GM20000 (cell line): ENCODE measurements around the gene C19orf25.
"Not testable (repeated sequence)": the region's sequence is repeated elsewhere in the genome, so short reads cannot be mapped to it uniquely, and the experiment has no call there.

Experiments used
- DNase-seq: peaks from one replicate; pipeline ENCODE4 v3.0.0; 2012; ENCODE audit warnings: low spot score
- TF ChIP-seq, protein P1 (sequence below): IDR thresholded peaks from 2 replicates; pipeline ENCODE4 v1.5.1; 2012; ENCODE audit warnings: mild to moderate bottlenecking, control low read depth; ENCODE audit errors: extremely low read depth, missing control alignments

The C19orf25 gene

DNA sequence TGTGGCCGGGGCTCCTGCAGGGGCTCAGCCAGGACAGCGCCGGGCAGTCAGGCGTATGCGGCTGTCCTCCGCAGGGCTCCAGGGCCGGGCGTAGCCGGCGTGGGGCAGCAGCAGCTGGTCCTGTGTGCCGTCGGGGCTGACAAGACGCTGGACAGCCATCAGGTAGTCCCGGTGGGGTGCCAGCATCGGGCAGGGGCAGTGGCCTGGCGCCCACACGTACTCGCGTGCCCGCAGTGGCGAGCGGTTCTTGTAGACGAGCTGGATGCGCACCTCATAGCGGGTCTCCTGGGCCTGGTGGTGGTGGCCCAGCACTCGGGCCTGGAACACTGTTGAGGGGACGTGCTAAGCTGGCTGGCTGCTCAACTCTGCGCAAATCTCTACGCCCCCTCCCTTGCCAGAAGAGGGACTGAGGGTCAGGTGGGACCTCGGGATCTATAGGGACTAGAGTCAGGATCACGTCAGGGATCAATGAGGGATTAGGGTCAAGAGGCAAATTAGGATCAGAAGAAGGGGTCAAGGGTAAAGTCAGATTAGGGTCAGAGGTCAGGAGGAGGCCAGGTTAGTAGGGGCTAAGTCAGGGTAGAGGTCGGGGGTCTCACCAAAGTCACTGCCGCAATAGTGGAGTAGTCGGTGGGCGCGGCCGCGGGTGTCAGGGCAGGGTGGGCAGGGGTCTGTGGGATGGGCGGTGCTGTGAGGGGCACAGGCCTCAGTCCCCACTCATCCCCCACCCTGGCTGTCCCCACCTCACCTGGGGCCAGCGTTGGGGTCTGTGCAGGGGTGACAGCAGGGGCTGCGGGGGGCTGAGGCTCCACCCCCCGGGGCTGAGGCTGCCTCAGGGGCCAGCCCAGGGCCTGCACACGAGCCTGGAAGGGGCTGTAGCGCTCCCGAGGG is 27.2 kb upstream of the C19orf25 start:
- TF ChIP-seq, protein P1, sequence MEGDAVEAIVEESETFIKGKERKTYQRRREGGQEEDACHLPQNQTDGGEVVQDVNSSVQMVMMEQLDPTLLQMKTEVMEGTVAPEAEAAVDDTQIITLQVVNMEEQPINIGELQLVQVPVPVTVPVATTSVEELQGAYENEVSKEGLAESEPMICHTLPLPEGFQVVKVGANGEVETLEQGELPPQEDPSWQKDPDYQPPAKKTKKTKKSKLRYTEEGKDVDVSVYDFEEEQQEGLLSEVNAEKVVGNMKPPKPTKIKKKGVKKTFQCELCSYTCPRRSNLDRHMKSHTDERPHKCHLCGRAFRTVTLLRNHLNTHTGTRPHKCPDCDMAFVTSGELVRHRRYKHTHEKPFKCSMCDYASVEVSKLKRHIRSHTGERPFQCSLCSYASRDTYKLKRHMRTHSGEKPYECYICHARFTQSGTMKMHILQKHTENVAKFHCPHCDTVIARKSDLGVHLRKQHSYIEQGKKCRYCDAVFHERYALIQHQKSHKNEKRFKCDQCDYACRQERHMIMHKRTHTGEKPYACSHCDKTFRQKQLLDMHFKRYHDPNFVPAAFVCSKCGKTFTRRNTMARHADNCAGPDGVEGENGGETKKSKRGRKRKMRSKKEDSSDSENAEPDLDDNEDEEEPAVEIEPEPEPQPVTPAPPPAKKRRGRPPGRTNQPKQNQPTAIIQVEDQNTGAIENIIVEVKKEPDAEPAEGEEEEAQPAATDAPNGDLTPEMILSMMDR, result no peak
- no peak for DNase-seq

DNA sequence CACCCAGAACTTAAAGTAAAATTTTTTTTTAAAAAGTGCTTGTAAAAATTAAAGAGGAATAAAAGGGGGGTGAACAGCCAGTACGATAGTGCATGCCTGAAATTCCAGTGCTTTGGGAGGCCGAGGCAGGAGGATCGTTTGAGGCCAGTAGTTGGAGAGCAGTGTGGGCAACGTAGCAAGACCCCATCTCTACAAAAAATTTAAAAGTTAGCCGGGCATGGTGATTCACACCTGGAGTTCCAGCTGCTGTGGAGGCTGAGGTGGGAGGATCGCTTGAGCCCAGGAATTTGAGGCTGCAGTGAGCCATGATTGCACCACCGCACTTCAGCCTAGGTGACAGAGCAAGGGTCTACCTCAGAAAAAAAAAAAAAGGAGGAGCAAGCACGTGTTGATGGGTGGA is 26.0 kb upstream of the C19orf25 start:
- TF ChIP-seq, protein P1, result no peak

DNA sequence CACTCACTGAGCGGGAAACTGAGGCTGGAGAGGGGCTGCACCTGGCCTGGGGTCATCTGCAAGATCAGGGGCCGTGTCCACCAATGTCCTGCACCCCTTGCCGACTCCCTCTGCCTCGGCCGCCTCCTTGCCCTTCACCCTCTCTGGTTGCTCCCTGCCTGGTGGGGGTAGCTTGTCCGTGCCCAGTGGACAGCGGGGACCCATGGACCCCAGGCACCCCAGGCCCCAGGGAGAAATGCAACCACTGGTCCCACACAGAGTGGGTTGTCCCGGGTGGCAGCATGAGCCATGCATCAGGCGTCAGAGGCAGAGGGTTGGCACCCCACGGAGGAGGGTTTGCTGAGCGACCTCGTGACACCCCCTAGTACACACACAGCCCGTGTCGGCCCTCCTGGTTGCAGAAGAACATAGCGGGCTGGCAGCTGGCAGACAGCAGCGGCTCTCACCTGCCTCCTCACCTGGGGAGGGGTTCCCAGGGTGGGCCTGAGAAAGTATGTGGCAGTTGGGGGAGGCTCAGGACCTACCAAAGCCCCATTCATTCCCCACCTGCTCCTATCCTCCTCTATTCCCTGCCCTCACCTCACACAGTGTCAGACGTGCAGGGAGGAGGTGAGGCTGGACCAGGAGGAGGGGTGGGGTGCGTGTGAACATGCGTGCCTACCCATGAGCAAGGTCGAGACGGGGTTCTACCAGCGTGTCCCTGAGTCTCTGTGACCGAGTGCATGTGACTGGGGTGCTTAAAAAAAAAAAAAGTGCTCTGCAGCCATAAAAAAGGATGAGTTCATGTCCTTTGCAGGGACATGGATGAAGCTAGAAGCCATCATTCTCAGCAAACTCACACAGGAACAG is 25.1 kb upstream of the C19orf25 start:
- DNase-seq, result no peak
- TF ChIP-seq, protein P1, result no peak

More for the DNA sequence above, 26.0 kb upstream of the C19orf25 start:
- DNase-seq, result no peak

DNA sequence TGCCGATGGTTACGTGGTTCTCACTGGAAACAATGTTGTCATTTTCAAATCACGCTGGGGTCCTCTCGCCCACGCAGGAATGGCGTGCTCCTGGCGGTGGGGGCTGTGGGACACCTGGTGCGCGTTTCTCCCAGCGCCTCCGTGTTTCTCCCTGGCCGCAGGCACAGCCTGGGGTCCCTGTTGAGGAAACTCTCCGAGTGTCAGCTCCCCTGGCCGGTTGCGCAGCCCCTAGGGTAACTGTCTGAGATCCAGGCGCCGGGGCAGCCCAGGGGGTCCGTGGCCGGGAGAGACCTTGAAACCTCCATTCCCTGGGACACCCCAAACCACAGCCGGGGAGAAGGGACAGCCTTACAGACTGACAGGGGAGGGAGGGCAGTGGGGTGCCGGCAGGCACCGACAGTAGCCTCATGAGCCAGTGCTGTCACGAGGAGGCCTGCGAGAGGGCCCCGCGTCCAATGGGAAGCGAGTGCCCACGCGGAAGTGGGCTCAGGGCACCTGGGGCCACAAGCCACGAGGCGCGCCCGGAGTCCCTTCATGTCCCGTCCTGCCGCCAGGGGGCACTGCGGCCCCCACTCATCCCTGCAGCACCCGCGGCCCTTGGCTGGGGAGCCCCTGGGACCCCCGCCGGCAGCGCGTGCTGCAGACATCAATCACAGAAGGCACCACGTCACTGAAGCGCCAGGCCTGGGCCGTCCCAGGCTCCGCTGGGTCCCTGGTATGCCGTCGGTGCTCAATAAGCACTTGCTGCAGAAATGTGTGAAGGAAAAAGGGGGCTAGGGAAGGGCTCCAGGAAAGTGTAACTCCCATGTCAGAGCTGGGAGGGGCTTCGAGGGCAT is 24.3 kb upstream of the C19orf25 start:
- TF ChIP-seq, protein P1, result peak; percentile 67
- peak; percentile 84 for DNase-seq

DNA sequence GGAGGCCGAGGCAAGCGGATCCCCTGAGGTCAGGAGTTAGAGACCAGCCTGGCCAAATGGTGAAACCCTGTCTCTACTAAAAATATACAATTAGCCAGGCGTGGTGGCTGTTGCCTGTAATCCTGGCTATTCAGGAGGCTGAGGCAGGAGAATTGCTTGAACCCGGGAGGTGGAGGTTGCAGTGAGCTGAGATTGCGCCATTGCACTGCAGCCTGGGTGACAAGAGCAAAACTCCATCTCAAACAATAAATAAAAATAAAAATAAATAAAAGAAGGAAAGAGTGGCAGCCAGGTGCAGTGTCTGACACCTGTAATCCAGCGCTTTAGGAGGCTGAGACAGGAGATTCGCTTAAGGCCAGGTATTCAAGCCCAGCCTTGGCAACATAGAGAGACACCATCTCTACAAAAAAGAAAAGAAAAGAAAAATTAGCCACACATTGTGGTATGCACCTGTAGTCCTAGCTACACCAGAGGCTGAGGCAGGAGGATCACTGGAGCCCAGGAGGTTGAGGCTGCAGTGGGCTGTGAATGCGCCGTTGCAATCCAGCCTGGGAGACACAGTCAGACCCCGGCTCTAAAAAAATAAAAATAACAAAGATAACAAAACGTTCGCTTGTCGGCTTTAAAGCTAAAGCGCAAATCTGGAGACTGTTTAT is 23.5 kb upstream of the C19orf25 start:
- no peak for DNase-seq
- TF ChIP-seq, protein P1, result no peak

DNA sequence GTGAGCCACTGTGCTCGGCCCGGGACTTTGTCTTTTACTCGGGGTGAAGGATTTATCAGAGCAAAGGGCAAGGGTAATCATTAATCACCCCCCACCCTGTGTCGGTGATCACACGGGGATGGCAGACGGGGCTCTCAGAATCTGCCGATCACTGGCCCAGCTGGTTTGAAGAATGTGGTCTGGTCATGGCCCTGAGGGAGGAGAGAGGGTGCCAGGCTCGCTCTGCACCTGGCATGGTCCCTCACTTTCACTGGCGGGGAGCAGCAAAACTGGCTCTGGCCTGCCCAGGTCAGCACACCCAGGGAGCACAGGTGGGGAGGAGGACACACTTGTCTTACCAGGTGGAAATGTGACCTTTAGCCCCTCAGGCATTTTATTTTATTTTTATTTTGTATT is 22.2 kb upstream of the C19orf25 start:
- no peak for DNase-seq
- TF ChIP-seq, protein P1, result no peak

DNA sequence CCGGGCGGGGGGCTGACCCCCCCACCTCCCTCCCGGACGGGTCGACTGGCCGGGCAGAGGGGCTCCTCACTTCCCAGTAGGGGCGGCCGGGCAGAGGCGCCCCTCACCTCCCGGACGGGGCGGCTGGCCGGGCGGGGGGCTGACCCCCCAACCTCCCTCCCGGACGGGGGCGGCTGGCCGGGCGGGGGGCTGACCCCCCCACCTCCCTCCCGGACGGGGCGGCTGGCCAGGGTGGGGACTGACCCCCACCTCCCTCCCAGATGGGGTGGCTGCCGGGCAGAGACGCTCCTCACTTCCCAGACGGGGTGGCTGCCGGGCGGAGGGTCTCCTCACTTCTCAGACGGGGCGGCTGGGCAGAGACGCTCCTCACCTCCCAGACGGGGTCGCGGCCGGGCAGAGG is 20.2 kb upstream of the C19orf25 start:
- not testable (repeated sequence) for DNase-seq
